ENCODE data around the gene CEBPZ.
"Not testable (repeated sequence)": the region's sequence is repeated elsewhere in the genome, so short reads cannot be mapped to it uniquely, and the experiment has no call there.

The CEBPZ gene

DNA sequence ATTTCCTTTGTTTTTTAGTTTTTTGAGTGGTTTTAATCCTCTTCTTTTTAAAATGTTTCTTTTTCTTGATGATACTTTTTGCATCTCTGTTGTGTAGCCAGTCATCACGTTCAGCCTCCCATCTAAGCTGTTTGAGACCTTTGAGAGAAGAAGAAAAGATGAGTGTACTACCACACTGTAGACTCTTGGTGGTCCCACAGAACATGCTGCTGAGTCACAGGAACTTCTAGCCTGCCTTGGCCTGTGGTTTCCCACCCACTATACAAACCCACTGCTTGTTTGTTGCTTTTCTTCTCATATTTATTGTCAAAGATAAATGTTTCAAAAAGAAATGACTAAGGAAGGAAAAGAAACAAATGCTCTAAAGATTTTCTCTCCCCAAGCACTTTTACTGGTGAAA, 29.6 kb downstream of the CEBPZ start:
- H3K9me3 Mint-ChIP-seq, result peaks cover 20% of the 10 kb centered on the region
- peak overlapping the region; percentile 85 for H3K27ac Mint-ChIP-seq
- peak overlapping the region; percentile 10 for H3K4me3 Mint-ChIP-seq
- peaks cover 87% of the 10 kb centered on the region for H3K36me3 Mint-ChIP-seq (ENCODE audit: low read depth)
- DNase-seq, result no peak
- no peaks in the 10 kb centered on the region for H3K27me3 Mint-ChIP-seq
- peaks cover 66% of the 10 kb centered on the region for H3K4me1 Mint-ChIP-seq (ENCODE audit: low read depth)

DNA sequence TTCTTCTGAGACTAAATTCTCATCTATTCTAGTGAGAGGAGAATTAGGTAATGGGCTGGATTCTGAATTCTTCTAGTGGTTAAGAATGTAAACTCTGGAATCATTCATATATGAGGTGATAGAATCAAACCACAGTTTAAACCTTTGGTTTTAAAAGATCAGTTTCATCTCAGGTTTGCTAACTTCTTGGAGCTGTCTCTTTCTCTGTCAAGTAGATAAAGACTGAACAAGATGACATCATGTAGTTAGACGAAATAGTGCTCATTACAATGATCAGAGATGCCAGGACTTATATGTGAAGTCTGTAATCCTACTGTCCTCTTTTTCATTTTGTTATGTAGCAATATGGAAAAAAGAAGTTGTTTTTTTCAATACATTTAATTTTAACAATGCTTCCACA, 30.2 kb downstream of the CEBPZ start:
- H3K27me3 Mint-ChIP-seq, result no peaks in the 10 kb centered on the region
- H3K36me3 Mint-ChIP-seq (ENCODE audit: low read depth), result peaks cover 86% of the 10 kb centered on the region
- H3K4me1 Mint-ChIP-seq (ENCODE audit: low read depth), result peaks cover 65% of the 10 kb centered on the region
- H3K27ac Mint-ChIP-seq, result peak overlapping the region; percentile 84
- peaks cover 16% of the 10 kb centered on the region for H3K9me3 Mint-ChIP-seq
- DNase-seq, result no peak
- peak overlapping the region; percentile 10 for H3K4me3 Mint-ChIP-seq

DNA sequence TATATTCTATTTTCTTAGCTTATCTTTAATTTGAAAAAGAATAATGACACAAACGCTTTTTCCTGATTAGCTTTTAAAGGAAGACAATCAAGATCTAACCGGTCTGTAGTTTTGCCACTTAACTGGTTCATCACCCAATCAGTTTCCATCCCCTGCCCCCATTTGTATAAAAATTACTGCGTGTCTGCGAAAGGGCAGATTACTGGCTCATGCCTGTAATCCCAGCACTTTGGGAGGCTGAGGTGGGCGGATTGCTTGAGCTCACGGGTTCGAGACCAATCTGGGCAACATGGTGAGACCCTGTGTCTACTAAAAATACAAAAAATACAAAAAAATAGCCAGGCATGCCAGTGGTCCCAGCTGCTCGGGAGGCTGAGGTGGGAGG, 32.7 kb downstream of the CEBPZ start:
- DNase-seq, result no peak
- H3K27ac Mint-ChIP-seq, result peak overlapping the region; percentile 33
- peaks cover 3% of the 10 kb centered on the region for H3K9me3 Mint-ChIP-seq
- peaks cover 55% of the 10 kb centered on the region for H3K4me1 Mint-ChIP-seq (ENCODE audit: low read depth)
- peaks cover 61% of the 10 kb centered on the region for H3K36me3 Mint-ChIP-seq (ENCODE audit: low read depth)
- H3K27me3 Mint-ChIP-seq, result no peaks in the 10 kb centered on the region
- H3K4me3 Mint-ChIP-seq, result no peak overlapping the region

DNA sequence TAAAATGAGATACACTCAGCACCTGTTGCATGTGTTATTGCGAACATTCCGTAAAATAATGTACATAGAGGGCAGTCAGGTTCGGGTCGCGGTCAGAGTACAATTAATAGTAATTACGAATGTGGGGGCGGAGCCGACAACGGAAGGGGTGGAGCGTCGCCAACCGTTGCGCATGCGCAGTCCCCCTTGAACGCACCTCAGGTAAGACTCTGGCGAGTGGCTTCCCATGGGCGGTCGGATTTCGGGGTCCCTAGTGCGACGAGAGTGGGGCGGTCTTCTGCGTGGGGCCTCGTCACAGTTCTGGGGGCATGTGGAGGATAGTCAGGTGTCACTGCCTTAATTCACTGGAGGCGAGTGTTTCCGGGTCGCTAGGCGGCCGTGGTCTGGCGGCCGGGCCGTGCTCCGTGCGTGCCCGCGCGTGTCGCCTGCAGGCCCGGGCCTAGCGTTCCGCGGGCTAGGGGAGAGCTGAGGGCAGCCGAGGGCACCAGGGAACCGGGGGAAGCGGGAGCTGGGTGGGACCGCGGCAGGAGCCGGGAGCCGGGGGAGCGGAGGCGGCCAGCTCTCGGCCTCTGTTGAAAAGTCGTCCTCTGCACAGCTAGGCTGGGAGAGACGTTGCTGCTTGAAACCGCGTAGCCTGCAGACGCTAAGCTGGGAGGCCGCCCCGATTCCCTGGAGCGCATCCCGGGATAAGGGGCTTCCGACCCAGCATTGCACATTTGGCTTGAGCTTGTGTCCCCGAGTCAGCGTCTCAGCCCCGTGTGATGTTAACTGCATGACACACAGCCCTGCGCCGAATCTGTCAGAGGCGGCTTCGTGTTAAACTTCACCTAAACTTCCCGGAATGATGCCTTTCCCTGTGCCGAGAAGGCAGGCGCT, 34.8 kb downstream of the CEBPZ start, which contains the start of gene CEBPZOS:
TSS of gene CEBPZOS (plus strand) at position 177 of the 876 bp plus-strand sequence. CDS start 3,209 bp downstream, outside the sequence.
- Mint-ChIP-seq H3K27ac (peak within 1 kb of the TSS; percentile 97), H3K4me1 (ENCODE audit: low read depth) (peaks cover 46% of the 10 kb centered on the region), H3K9me3 (no peaks in the 10 kb centered on the region), H3K4me3 (peak within 1 kb of the TSS; percentile 92), H3K27me3 (no peaks in the 10 kb centered on the region), H3K36me3 (ENCODE audit: low read depth) (peaks cover 41% of the 10 kb centered on the region)
- peak; percentile 93 for DNase-seq

DNA sequence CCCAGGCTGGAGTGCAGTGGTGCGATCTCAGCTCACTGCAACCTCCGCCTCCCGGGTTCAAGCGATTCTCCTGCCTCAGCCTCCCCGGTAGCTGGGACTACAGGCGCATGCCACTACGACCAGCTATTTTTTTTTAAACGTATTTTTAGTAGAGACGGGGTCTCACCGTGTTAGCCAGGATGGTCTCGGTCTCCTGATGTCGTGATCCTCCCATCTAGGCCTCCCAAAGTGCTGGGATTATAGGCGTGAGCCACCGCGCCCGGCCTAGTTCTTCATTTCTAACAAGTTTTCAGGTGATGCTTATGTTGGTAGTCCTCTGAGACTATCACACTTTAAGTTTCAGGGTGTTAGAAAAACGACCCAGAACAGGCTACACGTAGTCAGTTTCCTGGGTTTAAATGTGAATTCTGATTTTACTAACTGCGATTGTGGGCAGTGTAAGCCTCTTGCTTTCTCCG, 35.5 kb downstream of the CEBPZ start:
- DNase-seq, H3K27me3 Mint-ChIP-seq, H3K9me3 Mint-ChIP-seq: not testable (repeated sequence)
- Mint-ChIP-seq H3K4me3 (peak overlapping the region; percentile 92), H3K36me3 (ENCODE audit: low read depth) (peaks cover 34% of the 10 kb centered on the region), H3K4me1 (ENCODE audit: low read depth) (peaks cover 40% of the 10 kb centered on the region), H3K27ac (peak overlapping the region; percentile 97)

DNA sequence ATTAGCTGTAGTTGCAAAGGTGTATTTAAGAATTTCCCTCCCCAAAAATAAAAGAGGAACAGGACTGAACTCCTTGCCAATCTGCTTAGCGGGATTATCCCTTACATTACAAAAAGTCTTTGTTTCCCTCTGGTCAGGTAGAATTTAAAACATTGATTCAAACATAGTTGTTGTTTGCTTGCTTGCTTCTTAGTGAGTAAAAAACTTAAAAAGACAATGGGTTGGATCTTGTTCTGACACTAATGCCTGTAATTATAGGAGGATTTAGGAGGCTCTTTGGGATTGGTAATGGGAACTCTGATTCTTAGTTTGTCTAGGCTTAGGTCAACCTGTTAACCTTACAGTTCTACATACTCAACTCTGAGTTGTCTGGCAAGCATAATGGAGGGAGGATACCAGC, 38.8 kb downstream of the CEBPZ start:
- Mint-ChIP-seq H3K36me3 (ENCODE audit: low read depth) (peaks cover 12% of the 10 kb centered on the region), H3K27ac (no peak overlapping the region), H3K9me3 (no peaks in the 10 kb centered on the region), H3K4me1 (ENCODE audit: low read depth) (peaks cover 14% of the 10 kb centered on the region), H3K4me3 (no peak overlapping the region), H3K27me3 (peaks cover 5% of the 10 kb centered on the region)
- no peak for DNase-seq

DNA sequence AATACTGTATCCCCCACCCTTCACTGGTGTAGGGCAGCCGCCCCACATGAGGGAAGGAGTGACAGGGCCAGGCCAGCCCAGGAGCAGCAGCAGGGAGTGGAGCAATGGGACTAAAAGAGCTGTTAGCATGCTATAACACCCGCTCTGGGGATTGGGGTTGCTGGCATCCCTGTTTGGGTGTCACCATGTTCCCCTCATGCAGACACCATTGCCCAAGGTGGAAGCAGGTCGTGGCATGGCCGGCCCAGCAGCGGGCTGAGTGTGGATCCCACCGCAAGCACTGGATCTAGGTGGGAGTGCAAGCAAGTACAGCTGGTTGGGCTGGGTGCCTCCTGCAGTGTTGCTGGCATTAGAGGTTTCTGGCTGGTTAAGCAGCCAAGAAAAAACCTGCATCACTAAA, 39.6 kb downstream of the CEBPZ start:
- Mint-ChIP-seq H3K4me1 (ENCODE audit: low read depth) (peaks cover 7% of the 10 kb centered on the region), H3K27ac (no peak overlapping the region), H3K27me3 (peaks cover 7% of the 10 kb centered on the region), H3K4me3 (no peak overlapping the region), H3K36me3 (ENCODE audit: low read depth) (peaks cover 5% of the 10 kb centered on the region), H3K9me3 (no peaks in the 10 kb centered on the region)
- no peak for DNase-seq

DNA sequence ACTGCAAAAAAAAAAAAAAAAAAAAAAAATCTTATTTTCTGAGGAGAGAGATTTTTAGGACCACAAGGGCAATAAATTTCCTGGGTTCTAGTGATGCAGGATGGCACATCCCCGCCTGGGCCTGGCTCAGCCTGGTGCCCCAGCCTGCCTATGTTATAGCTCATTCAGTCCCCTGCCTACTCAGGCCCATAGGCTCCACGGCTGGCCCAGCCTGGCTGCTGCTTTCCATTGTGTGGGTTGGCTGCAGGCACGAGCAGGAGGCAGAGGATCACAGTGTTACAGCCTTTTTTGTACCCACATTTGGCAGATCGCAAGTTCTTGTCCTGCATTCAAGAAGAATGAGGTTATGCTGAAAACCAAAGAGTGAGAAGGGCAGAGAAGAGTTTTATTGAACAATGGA, 40.1 kb downstream of the CEBPZ start:
- peaks cover 1% of the 10 kb centered on the region for H3K36me3 Mint-ChIP-seq (ENCODE audit: low read depth)
- no peaks in the 10 kb centered on the region for H3K9me3 Mint-ChIP-seq
- no peak overlapping the region for H3K4me3 Mint-ChIP-seq
- H3K27ac Mint-ChIP-seq, result no peak overlapping the region
- peaks cover 7% of the 10 kb centered on the region for H3K27me3 Mint-ChIP-seq
- no peak for DNase-seq
- peaks cover 5% of the 10 kb centered on the region for H3K4me1 Mint-ChIP-seq (ENCODE audit: low read depth)

DNA sequence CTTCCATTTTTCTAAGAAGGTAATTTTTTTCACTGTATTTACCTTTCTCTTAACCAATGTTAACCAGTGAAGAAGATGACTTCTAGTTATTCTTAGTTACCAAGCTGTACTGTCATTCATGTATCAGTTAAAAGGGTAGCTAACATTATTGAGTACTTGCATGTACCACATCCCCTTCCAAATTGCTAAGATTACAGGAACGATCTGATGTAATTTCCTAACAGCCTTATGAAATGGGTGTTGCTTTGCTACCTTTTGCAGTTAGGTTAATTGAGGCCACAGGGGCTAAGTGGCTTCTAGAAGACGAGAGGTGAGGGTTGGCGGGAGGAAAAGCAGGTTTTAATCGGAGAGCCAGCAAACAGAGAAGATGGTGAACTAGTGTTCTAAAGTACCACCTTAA, 41.1 kb downstream of the CEBPZ start:
- Mint-ChIP-seq H3K27ac (no peak overlapping the region), H3K36me3 (ENCODE audit: low read depth) (no peaks in the 10 kb centered on the region), H3K4me3 (no peak overlapping the region), H3K4me1 (ENCODE audit: low read depth) (peaks cover 1% of the 10 kb centered on the region), H3K27me3 (peaks cover 7% of the 10 kb centered on the region), H3K9me3 (no peaks in the 10 kb centered on the region)
- no peak for DNase-seq

DNA sequence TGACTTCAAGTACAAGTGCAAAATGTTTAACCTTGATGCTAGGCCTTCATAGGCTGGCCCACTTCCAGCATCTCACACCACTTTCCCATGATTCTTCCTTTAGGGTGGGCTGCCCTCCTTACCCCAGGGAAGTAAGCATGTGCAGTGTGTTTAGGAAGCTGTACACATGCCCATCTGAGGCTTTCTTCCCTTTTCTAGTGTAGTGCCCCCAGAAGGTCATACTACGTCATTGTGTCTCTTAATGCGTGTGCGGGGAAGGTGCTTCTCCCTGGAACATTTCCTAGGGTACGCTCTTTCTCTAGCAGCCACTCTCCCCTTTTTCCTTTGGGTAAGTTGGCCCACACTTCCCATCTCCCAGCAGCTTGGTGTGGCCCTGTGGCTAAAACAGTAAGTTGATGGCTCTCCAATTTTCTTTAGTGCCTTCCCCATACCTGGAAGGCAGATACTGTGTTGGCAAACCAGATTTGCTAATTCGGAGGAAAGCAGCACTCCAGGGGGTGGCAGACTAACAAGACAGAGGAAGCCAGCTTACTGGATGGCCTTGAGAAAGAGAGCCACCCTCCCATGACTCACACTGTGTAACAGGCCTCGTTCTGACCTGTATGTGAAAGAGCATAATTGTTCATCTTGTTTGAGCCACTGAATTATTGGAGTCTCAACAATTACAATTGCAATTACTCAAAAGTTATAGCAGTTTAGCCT, 41.8 kb downstream of the CEBPZ start:
- DNase-seq, result no peak

DNA sequence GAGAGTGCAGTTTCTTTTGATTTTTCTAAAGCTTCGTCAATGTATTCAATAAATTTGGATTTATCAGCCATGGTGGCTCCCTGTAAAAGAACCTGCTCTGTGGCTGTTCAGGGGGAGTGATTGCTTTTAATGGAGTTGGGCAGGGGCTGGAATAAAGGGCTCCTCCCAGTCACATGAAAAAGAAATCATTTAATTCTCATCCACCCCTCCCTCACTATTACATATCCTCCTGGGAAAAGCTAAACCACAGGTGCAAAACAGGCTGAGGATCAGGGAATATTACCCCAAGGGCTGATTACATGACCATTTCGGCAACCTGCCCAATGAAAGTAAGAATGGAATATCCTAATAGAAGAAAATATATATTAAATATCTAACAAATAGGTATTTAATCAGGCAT, 42.8 kb downstream of the CEBPZ start, which contains the start of gene SULT6B1:
TSS of gene SULT6B1 (minus strand) at position 101 of the 400 bp plus-strand sequence. CDS start at position 71, 30 bp downstream.
- Mint-ChIP-seq H3K4me1 (ENCODE audit: low read depth) (no peaks in the 10 kb centered on the region), H3K36me3 (ENCODE audit: low read depth) (no peaks in the 10 kb centered on the region), H3K27me3 (peaks cover 7% of the 10 kb centered on the region), H3K4me3 (no peak within 1 kb of the TSS), H3K9me3 (no peaks in the 10 kb centered on the region), H3K27ac (no peak within 1 kb of the TSS)
- DNase-seq, result no peak

More for the DNA sequence above, 41.8 kb downstream of the CEBPZ start:
- no peaks in the 10 kb centered on the region for H3K4me1 Mint-ChIP-seq (ENCODE audit: low read depth)
- no peaks in the 10 kb centered on the region for H3K36me3 Mint-ChIP-seq (ENCODE audit: low read depth)
- no peak overlapping the region for H3K4me3 Mint-ChIP-seq
- no peak overlapping the region for H3K27ac Mint-ChIP-seq
- peaks cover 7% of the 10 kb centered on the region for H3K27me3 Mint-ChIP-seq
- H3K9me3 Mint-ChIP-seq, result no peaks in the 10 kb centered on the region

DNA sequence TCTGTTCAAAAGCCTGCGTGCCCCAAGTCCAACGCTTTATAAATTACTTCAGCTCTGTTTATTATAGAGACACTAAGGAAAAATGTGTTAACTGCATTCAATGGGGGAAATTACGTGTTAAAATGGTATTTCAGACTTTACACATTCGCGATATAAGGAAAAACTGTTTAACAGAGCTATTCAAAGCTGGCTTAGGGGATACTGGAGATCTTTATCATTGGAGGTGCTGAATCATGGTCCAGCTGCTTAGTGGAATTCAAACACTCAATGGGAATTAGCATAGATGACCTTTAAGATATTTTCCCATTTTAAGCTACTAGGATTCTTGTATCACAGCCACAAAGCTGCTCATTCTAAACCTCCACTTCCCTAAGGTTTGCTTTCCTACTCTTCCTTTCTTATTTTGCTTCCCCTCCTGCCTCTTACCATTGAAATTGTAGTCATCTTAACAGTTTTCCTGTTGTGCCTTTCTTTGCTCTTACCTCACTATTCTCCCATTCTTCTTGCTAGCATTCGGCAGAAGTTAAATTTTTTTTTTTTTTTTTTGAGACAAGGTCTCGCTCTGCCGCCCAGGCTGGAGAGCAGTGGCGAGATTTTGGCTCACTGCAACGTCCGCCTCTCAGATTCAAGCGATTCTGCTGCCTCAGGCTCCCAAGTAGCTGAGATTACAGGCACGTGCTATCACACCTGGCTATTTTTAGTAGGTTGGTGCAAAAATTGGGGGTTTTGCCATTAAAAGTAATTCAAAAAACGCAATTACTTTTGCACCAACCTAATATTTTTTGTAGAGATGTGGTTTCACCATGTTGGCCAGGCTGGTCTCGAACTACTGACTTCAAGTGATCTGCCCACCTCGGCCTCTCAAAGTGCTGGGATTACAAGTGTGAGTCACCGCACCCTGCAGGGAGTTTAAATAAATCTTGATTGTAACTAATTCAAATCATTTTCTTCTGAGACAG, 49.4 kb downstream of the CEBPZ start:
- Mint-ChIP-seq H3K9me3 (no peaks in the 10 kb centered on the region), H3K36me3 (ENCODE audit: low read depth) (no peaks in the 10 kb centered on the region), H3K4me1 (ENCODE audit: low read depth) (no peaks in the 10 kb centered on the region), H3K27ac (no peak overlapping the region), H3K27me3 (peaks cover 1% of the 10 kb centered on the region), H3K4me3 (no peak overlapping the region)
- no peak for DNase-seq

DNA sequence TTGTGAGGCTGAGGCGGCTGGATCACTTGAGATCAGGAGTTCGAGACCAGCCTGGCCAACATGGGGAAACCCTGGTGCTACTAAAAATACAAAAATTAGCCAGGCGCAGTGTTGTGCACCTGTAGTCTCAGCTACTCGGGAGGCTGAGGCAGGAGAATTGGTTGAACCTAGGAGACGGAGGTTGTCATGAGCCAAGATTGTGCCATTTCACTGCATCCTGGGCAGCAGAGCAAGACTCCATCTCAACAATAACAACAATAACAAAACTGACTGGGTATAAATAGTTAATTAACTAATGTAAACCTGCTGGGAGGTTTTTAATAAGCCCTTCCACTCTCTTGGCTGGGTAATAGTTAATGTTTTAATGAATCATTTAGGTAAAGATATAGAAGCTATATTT, 50.8 kb downstream of the CEBPZ start:
- Mint-ChIP-seq H3K9me3 (no peaks in the 10 kb centered on the region), H3K4me1 (ENCODE audit: low read depth) (no peaks in the 10 kb centered on the region), H3K27ac (no peak overlapping the region), H3K4me3 (no peak overlapping the region), H3K36me3 (ENCODE audit: low read depth) (no peaks in the 10 kb centered on the region), H3K27me3 (no peaks in the 10 kb centered on the region)
- DNase-seq, result no peak

DNA sequence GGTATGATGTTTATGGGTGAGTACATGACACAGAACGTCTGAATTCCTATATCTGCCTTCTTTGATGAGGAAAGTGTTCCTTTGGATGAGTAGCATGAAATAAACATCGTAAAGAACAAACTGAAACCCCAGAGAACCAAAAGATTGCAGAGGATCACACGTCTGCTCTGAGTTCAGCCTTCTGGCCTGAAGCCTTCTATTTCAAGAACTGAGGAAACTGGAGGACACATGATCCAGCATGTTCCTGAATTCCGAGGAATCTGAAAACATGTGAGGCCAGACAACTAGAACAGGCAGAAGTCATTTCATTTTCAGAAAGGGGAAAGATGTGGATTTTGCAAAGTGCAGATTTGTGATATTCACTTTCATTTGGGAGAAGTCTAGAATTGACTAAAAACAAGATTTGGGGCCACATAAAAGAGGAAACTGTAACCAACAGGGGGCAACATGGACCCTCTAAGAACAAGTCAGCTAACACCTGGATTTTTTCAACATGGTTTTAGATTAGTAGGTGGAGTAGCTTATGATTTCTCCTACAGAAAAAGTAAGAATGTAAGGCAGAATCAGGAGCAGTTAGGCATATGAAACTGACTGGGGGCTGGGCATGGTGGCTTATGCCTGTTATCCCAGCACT, 51.3 kb downstream of the CEBPZ start:
- DNase-seq, result no peak
- Mint-ChIP-seq H3K9me3 (no peaks in the 10 kb centered on the region), H3K4me1 (ENCODE audit: low read depth) (no peaks in the 10 kb centered on the region), H3K4me3 (no peak overlapping the region), H3K27me3 (no peaks in the 10 kb centered on the region), H3K27ac (no peak overlapping the region), H3K36me3 (ENCODE audit: low read depth) (no peaks in the 10 kb centered on the region)
